Measurements from ENCODE around the gene MAP3K15. TPM values are rescaled to one million over a fixed set of nuclear protein-coding genes. Genes with fewer than 3 reads are reported as not detected.

The MAP3K15 gene
- total RNA-seq, 2 donors from 2014 or later = 0.56 TPM; not detected in 1

DNA sequence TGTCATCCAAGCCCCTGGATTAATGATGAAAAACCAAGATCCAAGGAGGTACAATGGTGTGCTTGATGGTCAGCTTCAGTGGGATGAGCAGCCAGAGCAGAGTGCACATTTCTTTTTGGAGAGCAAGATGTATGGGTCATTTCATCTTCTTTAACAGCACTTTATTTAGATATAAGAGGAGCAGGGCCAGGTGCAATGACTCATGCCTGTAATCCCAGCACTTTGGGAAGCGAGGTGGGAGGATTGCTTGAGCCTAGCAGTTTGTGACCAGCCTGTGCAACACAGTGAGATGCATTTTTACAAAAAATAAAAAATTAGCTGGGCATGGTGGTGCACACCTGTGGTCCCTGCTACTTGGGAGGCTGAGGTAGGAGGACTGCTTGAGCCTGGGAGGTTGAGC is 45.3 kb upstream of the MAP3K15 start:
- H3K9me3 ChIP-seq = no peaks in the 10 kb centered on the region
- no peak overlapping the region for H3K27ac ChIP-seq
- no peak overlapping the region for H3K4me3 ChIP-seq
- no peak for ATAC-seq (ENCODE audit: insufficient number of reproducible peaks, low FRiP score, low read depth)
- TF ChIP-seq, protein P1, sequence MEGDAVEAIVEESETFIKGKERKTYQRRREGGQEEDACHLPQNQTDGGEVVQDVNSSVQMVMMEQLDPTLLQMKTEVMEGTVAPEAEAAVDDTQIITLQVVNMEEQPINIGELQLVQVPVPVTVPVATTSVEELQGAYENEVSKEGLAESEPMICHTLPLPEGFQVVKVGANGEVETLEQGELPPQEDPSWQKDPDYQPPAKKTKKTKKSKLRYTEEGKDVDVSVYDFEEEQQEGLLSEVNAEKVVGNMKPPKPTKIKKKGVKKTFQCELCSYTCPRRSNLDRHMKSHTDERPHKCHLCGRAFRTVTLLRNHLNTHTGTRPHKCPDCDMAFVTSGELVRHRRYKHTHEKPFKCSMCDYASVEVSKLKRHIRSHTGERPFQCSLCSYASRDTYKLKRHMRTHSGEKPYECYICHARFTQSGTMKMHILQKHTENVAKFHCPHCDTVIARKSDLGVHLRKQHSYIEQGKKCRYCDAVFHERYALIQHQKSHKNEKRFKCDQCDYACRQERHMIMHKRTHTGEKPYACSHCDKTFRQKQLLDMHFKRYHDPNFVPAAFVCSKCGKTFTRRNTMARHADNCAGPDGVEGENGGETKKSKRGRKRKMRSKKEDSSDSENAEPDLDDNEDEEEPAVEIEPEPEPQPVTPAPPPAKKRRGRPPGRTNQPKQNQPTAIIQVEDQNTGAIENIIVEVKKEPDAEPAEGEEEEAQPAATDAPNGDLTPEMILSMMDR (IDR thresholded peaks at IDR 0.05) = no peak
- H3K36me3 ChIP-seq = no peaks in the 10 kb centered on the region
- DNase-seq (ENCODE audit: low spot score) = no peak
- no peaks in the 10 kb centered on the region for H3K27me3 ChIP-seq (replicated peaks; ENCODE audit: insufficient read depth)
- H3K4me1 ChIP-seq (ENCODE audit: control insufficient read depth in 1 of 2, low read depth in 2 of 2) = no peaks in the 10 kb centered on the region

DNA sequence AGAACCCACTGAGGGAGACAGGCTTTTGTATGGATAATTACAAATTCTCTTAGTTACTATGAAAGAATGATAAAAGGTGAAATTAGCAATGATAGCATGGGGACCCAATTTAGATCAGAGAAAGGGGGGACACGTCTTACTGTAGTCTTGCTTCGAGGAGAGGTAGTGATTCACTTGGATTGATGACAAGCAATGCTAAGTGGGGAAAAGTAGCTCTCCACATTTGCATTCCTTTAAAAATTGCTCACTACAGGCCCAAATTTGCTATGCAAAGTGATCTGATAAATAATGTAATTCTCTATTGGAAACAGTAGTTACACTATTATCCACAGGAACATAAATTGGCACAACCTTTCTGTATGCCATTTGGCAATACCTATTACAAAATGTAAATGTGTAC is 42.5 kb upstream of the MAP3K15 start:
- Histone ChIP-seq H3K36me3 (no peaks in the 10 kb centered on the region), H3K27ac (no peak overlapping the region), H3K27me3 (replicated peaks; ENCODE audit: insufficient read depth) (no peaks in the 10 kb centered on the region), H3K4me3 (no peak overlapping the region), H3K4me1 (ENCODE audit: control insufficient read depth in 1 of 2, low read depth in 2 of 2) (no peaks in the 10 kb centered on the region), H3K9me3 (no peaks in the 10 kb centered on the region)
- ATAC-seq (ENCODE audit: insufficient number of reproducible peaks, low FRiP score, low read depth) (no peak), DNase-seq (ENCODE audit: low spot score) (no peak)
- TF ChIP-seq, protein P1 (IDR thresholded peaks at IDR 0.05) = no peak

DNA sequence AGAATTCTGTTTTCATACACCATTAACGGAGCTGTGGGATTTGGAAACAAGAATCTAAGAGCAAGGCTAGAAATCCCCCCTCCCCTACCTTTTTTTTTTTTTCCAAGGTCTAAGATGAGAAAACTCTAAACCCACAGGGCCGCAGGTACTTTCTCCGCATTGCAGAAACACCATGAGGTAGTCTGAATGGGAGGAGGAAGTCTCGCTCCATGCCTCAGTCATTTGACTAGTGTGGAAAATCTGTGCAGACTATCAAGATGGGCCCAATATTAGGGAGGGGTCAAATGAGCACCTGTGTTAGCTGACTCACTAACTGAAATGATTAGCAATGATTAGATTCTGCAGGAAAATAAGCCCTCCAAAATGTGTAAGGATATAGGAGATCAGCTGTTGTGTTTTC is 40.9 kb upstream of the MAP3K15 start:
- TF ChIP-seq, protein P1 (IDR thresholded peaks at IDR 0.05) = no peak
- H3K27me3 ChIP-seq (replicated peaks; ENCODE audit: insufficient read depth) = no peaks in the 10 kb centered on the region
- DNase-seq (ENCODE audit: low spot score) (no peak), ATAC-seq (ENCODE audit: insufficient number of reproducible peaks, low FRiP score, low read depth) (no peak)
- H3K4me1 ChIP-seq (ENCODE audit: control insufficient read depth in 1 of 2, low read depth in 2 of 2) = no peaks in the 10 kb centered on the region
- no peak overlapping the region for H3K27ac ChIP-seq
- no peak overlapping the region for H3K4me3 ChIP-seq
- no peaks in the 10 kb centered on the region for H3K9me3 ChIP-seq
- H3K36me3 ChIP-seq = no peaks in the 10 kb centered on the region

DNA sequence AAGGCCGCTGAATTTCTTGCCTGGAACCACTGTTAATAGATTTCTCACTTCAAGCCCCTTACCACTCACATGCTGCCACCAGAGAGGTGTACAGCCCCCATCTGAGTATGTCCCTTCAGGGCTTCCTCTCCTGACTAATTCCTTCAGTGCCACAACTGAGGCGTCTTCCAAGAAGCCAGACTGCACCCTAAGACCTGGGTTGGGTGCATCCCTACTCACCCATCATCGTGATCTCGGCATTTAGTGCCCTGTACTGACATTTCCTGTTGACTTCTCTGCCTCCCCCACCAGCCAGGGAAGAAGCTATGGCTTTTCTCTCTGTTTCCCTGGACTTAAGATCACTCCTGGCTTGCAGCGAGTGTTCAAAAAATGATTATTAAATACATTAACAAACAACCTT is 40.4 kb upstream of the MAP3K15 start:
- H3K27me3 ChIP-seq (replicated peaks; ENCODE audit: insufficient read depth) = no peaks in the 10 kb centered on the region
- H3K4me3 ChIP-seq = no peak overlapping the region
- no peaks in the 10 kb centered on the region for H3K36me3 ChIP-seq
- H3K9me3 ChIP-seq = no peaks in the 10 kb centered on the region
- TF ChIP-seq, protein P1 (IDR thresholded peaks at IDR 0.05) = no peak
- no peak overlapping the region for H3K27ac ChIP-seq
- no peaks in the 10 kb centered on the region for H3K4me1 ChIP-seq (ENCODE audit: control insufficient read depth in 1 of 2, low read depth in 2 of 2)
- DNase-seq (ENCODE audit: low spot score) = no peak
- no peak for ATAC-seq (ENCODE audit: insufficient number of reproducible peaks, low FRiP score, low read depth)

DNA sequence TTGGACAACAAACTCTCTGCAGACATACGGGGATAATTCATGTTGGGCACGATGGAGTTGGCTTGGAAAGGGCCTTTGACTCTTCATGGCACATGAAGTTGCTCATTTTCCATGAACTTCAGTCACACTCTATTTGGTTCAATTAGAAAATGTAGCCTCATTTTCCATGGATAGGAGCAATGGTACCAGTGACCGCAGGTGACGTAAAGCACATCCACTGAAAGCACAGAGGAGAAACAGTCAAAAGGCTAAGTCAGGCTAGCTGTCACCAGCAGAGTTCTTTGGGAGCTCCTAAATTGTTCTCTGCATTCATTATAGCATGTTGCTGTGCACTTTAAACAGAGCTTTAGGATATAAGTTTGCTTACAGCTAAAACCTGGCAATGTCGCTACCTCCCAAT is 39.9 kb upstream of the MAP3K15 start:
- Histone ChIP-seq H3K27me3 (replicated peaks; ENCODE audit: insufficient read depth) (no peaks in the 10 kb centered on the region), H3K9me3 (no peaks in the 10 kb centered on the region), H3K4me1 (ENCODE audit: control insufficient read depth in 1 of 2, low read depth in 2 of 2) (no peaks in the 10 kb centered on the region), H3K4me3 (no peak overlapping the region), H3K36me3 (no peaks in the 10 kb centered on the region), H3K27ac (no peak overlapping the region)
- DNase-seq (ENCODE audit: low spot score) (no peak), ATAC-seq (ENCODE audit: insufficient number of reproducible peaks, low FRiP score, low read depth) (no peak)
- TF ChIP-seq, protein P1 (IDR thresholded peaks at IDR 0.05) = no peak
